ENCODE measurements around the gene EIF1AY.

DNA sequence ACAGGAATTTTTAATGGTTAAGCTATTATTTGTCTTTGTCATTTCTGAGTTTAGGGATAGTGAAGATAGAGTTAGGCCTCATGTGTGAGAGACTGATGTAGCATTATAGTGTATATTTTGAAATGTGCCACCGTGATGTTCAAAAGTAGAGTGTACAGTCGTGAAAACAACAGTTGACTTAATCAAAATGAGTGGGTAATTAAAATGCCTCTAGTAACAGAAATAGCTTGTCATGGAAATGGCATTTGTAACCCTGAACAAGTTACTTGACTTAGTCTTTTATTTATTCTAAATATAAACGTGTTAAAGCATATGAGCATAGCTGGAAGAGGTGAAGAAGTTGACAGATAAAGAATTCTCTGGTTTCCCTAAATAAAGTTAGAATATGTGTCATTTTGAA lies 6.1 kb downstream of the EIF1AY start:
- TF ChIP-seq, protein P1, sequence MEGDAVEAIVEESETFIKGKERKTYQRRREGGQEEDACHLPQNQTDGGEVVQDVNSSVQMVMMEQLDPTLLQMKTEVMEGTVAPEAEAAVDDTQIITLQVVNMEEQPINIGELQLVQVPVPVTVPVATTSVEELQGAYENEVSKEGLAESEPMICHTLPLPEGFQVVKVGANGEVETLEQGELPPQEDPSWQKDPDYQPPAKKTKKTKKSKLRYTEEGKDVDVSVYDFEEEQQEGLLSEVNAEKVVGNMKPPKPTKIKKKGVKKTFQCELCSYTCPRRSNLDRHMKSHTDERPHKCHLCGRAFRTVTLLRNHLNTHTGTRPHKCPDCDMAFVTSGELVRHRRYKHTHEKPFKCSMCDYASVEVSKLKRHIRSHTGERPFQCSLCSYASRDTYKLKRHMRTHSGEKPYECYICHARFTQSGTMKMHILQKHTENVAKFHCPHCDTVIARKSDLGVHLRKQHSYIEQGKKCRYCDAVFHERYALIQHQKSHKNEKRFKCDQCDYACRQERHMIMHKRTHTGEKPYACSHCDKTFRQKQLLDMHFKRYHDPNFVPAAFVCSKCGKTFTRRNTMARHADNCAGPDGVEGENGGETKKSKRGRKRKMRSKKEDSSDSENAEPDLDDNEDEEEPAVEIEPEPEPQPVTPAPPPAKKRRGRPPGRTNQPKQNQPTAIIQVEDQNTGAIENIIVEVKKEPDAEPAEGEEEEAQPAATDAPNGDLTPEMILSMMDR (IDR thresholded peaks at IDR 0.05; ENCODE audit: low read depth, low read length) = no peak
- no peak for TF ChIP-seq EZH2phosphoT487 (IDR thresholded peaks at IDR 0.05; ENCODE audit: low read depth)

All from OCI-LY3 (cell line).